Hematopoietic multipotent progenitor cell treated with erythropoietin and hydrocortisone succinate and interleukin-3 and kit ligand, for 4 days (in vitro differentiated cells): ENCODE results near the gene FAAP24.
"Not testable (repeated sequence)": the region's sequence is repeated elsewhere in the genome, so short reads cannot be mapped to it uniquely, and the experiment has no call there.

ENCODE experiments used
- DNase-seq: peaks from one replicate; pipeline ENCODE4 v3.0.0-alpha.2; 2015

Gene FAAP24

DNA sequence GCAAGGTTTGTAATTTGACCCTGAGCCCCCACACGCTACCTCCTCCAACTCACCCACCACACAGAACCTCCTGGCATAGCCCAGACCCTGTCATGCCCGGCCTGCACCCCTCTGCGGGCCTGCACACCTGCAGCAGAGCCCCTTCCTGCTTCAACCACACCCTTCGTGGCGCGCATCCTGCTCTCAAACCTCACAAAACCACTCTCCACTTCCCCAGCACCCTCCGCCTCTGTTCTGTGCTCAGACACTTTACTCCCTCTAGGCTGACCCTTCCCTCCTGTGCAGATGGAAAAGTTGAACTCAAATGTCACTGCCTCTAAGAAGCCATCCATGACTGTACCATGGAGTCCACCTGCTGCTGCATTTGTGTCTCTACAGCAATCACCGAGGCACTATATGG lies 28.5 kb downstream of the FAAP24 start:
- no peak for DNase-seq

DNA sequence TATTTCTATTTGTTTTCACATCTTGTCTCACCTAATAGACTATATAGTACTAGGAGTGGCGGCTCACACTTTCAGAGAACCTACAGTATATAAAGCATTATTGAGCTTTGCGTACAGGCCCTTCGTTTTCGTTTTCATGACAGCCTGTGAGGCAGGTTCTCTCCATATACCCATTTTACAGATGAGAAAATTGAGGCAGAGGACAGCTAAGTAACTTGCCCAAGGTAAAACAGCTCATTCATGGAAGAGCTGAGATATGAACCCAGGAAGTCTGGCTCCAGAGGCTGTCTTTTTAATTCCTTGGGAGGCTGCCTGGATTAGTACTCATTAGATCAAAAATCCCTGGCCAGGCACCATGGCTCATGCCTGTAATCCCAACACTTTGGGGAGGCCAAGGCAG lies 28.9 kb downstream of the FAAP24 start:
- DNase-seq = no peak

DNA sequence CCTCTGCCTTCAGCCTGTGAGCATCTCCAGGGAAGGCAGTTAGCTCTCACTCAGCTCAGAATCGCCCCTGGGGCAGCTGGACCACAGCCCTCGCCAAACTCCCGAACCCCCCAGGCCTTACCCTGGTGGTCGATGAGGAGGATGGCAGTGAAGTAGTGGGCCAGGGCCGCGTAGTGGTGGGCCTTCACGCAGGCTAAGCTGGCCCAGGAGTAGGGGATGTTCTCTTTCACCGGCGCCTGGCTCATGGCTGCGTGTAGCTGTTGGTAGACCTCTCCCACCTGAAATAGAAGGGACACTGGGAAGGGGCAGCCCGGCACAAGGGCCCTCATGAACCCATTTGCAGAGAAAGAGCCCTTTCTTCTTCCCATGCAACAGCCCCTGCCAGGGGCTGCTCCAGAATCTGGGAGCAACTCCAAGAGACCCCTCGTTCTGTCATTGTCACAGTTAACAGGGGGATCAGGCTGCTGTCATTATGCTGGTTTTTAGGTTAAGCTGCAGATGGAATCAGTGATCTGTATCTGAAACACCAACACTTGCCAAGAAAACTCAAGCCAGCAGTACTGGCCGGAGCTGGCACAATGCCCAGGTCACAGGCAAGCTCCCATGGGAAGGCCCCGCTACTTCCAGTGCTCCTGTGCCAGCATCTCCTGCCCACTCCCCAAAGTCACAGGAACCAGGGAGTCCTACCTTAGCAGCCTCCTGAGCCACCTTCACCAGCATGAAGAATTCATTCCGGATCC lies 30.3 kb downstream of the FAAP24 start:
- not testable (repeated sequence) for DNase-seq

DNA sequence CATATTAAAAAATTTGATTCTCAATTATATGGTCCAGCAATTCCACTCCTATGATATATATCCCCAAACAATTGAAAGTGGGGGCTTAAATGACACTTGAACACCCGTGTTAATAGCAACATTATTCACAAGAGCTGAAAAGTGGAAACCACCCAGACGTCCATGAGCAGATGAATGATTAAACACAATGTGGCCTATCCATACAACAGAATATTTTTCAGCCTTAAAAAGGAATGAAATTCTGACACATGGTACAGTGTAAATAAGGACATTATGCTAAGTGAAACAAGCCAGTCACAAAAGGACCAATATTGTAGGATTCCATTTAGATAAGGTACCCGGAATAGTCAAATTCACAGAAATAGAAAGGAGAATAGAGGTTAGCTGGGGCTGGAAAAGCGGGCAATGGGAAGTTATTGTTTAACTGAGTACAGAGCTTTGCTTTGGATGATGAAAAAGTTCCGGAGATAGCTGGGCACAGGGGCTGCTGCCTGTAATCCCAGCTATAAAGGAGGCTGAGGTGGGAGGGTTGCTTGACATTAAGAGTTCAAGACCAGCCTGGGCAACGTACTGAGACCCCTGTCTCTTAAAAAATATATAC lies 31.5 kb downstream of the FAAP24 start:
- not testable (repeated sequence) for DNase-seq

DNA sequence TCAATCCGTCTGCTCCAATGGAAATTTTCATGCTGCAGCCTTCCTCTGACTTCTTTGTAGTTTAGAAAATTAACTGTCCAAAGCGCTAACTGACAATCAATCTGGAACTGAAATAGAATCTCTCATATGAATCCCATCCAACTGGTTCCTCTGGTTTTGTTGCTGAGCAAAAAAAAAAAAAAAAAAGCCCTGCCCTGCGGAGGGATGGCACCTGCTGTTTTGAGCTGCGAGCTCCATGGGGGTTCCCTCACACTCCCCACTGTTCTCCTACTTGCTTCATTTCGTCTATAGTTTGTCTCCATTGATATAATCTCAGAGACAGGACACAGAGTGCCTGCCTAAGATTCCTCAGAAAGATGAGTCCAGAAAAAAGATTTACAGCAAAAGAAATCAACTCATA lies 33.4 kb downstream of the FAAP24 start:
- DNase-seq = no peak

DNA sequence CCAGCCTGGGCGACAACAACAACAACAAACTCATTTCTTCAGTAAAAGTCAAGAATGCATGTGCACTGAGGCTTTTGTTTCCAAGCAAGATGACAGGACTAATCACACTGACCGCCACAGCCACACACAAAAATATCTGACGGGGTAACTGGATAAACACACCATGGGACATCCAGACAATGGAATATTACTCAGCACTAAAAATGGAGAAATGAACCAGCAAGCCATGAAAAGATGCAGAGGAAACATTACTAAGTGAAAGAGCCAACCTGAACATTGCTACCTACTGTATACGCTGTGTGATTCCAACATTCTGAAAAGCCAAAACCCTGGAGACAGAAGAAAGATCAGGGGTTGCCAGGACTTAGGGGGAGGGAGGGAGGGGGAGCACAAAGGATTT lies 36.7 kb downstream of the FAAP24 start:
- no peak for DNase-seq

DNA sequence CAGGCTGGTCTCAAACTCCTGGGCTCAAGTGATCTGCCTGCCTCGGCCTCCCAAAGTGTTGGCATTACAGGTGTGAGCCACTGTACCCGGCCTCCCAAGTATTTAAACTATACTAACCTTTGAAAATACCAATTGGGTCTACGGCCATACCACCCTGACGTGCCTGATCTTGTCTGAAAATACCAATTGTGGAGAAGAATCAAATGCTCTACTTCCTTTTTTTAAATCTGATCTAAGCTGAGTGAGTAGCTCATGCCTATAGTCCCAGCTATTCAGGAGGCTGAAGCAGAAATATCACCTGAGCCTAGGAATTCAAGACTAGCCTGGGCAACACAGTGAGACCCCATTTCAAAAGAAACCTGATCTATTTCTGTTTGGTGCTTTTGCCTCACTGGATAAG lies 38.8 kb downstream of the FAAP24 start:
- DNase-seq = not testable (repeated sequence)

DNA sequence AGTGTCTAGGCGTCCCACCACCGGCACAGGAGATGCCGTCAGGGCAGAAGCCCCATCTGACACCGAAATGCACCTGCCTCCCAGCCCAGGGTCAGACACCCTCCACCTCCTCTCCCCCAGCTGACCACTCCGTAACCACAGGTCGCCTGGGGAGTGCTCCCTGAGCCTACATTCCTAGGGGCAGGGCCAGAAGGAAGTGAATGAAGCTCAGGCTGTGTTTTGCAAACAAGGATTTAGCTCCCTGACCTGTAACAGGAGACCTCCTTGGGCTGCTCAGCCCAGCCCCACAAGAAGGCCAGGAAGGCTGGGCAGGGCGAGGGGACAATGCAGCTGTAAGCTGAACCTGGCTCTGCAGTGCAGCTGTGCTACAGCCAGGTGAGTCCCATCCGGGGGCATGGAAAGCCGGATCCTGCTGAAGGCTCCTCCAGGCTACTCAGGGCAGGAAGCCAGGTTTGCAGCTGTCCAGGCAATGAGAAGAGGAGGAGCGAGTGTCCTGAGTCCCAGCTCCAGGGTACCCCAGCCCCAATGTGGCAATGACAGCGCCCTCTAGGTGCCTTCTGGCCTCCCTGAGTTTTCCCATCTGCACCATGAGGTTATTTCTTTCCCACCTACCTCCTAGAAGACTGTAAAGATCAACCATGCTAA lies 50.6 kb downstream of the FAAP24 start:
- DNase-seq = no peak

DNA sequence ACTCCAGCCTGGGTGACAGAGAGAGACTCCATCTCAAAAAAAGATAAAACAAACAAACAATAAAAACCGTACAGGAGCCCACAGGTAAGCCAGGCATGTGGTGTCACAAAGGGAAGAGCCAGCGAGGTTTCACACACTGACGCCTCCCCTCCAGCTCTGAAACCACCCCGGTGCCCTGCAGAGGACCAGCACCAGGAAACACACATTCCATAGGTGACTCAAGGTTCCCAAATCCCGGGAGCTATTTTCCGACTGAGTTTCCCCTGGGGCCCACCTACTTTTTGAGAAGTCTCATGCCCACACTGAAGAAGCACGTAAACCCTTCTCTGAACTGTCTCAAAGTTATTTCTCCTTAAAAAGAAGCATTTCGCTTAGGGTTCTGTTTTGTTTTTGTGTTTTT lies 52.4 kb downstream of the FAAP24 start:
- DNase-seq = no peak

DNA sequence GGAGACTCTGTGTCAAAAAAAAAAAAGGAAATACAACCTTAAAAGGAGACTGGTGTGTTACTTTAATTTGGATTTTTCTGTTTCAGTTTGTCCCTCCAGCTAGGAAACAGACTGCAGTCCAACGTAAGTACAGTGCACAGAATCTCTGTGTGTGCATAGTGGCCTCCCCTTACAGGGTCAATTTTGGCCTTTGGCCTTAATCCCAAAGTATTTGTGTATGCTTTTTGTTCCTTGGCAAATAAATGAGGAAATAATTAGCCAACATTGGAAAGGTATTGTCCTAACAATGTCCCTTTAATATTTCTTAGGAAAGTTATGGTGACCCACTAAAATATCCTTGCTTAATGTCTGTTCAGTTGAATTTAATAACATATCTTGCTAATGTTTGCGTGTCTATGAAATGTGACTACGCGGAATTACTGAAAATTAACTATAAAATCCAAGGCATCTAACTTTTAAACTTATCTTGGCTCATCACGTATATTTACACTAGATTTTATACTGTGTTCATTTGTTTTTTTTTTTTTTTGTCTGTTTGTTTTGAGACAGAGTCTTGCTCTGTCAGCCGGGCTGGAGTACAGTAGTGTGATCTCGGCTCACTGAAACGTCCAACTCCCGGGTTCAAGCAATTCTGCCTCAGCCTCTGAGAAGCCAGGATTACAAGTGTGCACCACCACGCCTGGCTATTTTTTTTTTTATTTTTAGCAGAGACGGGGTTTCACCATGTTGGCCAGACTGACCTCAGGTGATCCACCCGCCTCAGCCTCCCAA lies 53.6 kb downstream of the FAAP24 start:
- DNase-seq = not testable (repeated sequence)

DNA sequence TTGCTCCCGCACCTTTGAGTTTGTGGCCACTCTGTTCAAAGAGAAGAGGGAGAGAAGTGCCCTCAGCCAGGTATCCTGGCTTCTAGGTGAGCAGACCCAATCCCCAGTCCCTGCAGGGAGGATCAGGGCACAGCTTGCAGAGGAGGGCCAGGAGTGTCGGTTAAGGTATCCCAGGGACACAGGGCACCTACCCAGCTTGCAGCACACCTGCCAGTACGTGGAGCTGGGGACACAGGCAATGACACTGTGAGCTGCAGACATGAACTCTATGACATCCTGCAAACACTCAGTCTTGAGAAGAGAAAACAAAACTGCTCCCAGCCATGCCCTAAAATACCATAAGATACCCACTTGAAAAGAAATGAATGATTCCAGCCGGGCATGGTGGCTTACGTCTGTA lies 54.6 kb downstream of the FAAP24 start:
- not testable (repeated sequence) for DNase-seq
